ENCODE measurements around the gene FSTL1.

Gene FSTL1

GRCh38 chr3:120418866-120419490 is 31.8 kb downstream of the FSTL1 start:
- H3K4me1 ChIP-seq (ENCODE audit: low read length), result peaks cover 21% of the 10 kb centered on the region; the same call in 1 of the 2 replicates
- H3K4me2 ChIP-seq (ENCODE audit: low read length), result peak overlapping the region; percentile 89
- peak overlapping the region; percentile 50 for H3K9ac ChIP-seq (ENCODE audit: low read length)

GRCh38 chr3:120418446-120418845 is 32.3 kb downstream of the FSTL1 start:
- H3K9me3 ChIP-seq (ENCODE audit: insufficient read depth, low read length), result no peaks in the 10 kb centered on the region
- no peaks in the 10 kb centered on the region for H4K20me1 ChIP-seq (ENCODE audit: insufficient read depth, low read length)
- peaks cover 21% of the 10 kb centered on the region; the same call in 1 of the 2 replicates for H3K4me1 ChIP-seq (ENCODE audit: low read length)
- H2AFZ ChIP-seq (ENCODE audit: low read depth, low read length), result peak overlapping the region; percentile 99
- H3K27ac ChIP-seq (ENCODE audit: low read length), result no peak overlapping the region
- TF ChIP-seq EZH2phosphoT487 (IDR thresholded peaks at IDR 0.05; ENCODE audit: low read depth), result no peak
- TF ChIP-seq CTCF (IDR thresholded peaks at IDR 0.05; ENCODE audit: low read depth, low read length), result no peak
- peak overlapping the region; percentile 50 for H3K9ac ChIP-seq (ENCODE audit: low read length)
- no peaks in the 10 kb centered on the region; the same call in 1 of the 2 replicates for H3K27me3 ChIP-seq (ENCODE audit: low read depth, low read length)
- peak overlapping the region; percentile 89 for H3K4me2 ChIP-seq (ENCODE audit: low read length)
- no peaks in the 10 kb centered on the region for H3K79me2 ChIP-seq (ENCODE audit: low read length)
- H3K4me3 ChIP-seq (ENCODE audit: low read length), result peak overlapping the region; percentile 80
- no peaks in the 10 kb centered on the region for H3K36me3 ChIP-seq (replicated peaks; ENCODE audit: low read depth, low read length)

More at GRCh38 chr3:120418866-120419490, 31.8 kb downstream of the FSTL1 start:
- Histone ChIP-seq H3K79me2 (ENCODE audit: low read length) (no peaks in the 10 kb centered on the region), H3K27ac (ENCODE audit: low read length) (no peak overlapping the region), H2AFZ (ENCODE audit: low read depth, low read length) (peak overlapping the region; percentile 99), H3K4me3 (ENCODE audit: low read length) (peak overlapping the region; percentile 80), H3K9me3 (ENCODE audit: insufficient read depth, low read length) (no peaks in the 10 kb centered on the region), H3K27me3 (ENCODE audit: low read depth, low read length) (no peaks in the 10 kb centered on the region; the same call in 1 of the 2 replicates), H4K20me1 (ENCODE audit: insufficient read depth, low read length) (no peaks in the 10 kb centered on the region), H3K36me3 (replicated peaks; ENCODE audit: low read depth, low read length) (no peaks in the 10 kb centered on the region)
- TF ChIP-seq EZH2phosphoT487 (IDR thresholded peaks at IDR 0.05; ENCODE audit: low read depth), result no peak
- peak; percentile 86 for TF ChIP-seq CTCF (IDR thresholded peaks at IDR 0.05; ENCODE audit: low read depth, low read length)

- Histone ChIP-seq H4K20me1 (ENCODE audit: insufficient read depth, low read length) (no peaks in the 10 kb centered on the region), H3K4me1 (ENCODE audit: low read length) (peaks cover 29% of the 10 kb centered on the region), H3K36me3 (replicated peaks; ENCODE audit: low read depth, low read length) (no peaks in the 10 kb centered on the region), H3K4me2 (ENCODE audit: low read length) (peak overlapping the region; percentile 89), H2AFZ (ENCODE audit: low read depth, low read length) (peak overlapping the region; percentile 95), H3K4me3 (ENCODE audit: low read length) (peak overlapping the region; percentile 80), H3K27me3 (ENCODE audit: low read depth, low read length) (no peaks in the 10 kb centered on the region; the same call in 1 of the 2 replicates), H3K9me3 (ENCODE audit: insufficient read depth, low read length) (no peaks in the 10 kb centered on the region), H3K27ac (ENCODE audit: low read length) (no peak overlapping the region), H3K79me2 (ENCODE audit: low read length) (no peaks in the 10 kb centered on the region), H3K9ac (ENCODE audit: low read length) (peak overlapping the region; percentile 50)
- TF ChIP-seq EZH2phosphoT487 (IDR thresholded peaks at IDR 0.05; ENCODE audit: low read depth), result no peak
- TF ChIP-seq CTCF (IDR thresholded peaks at IDR 0.05; ENCODE audit: low read depth, low read length), result peak; percentile 93
Measured at GRCh38 chr3:120417272-120417911, 33.4 kb downstream of the FSTL1 start.

GRCh38 chr3:120416868-120417267 is 33.9 kb downstream of the FSTL1 start:
- Histone ChIP-seq H4K20me1 (ENCODE audit: insufficient read depth, low read length) (no peaks in the 10 kb centered on the region), H3K4me3 (ENCODE audit: low read length) (peak overlapping the region; percentile 80), H3K27ac (ENCODE audit: low read length) (no peak overlapping the region), H3K9me3 (ENCODE audit: insufficient read depth, low read length) (no peaks in the 10 kb centered on the region), H3K27me3 (ENCODE audit: low read depth, low read length) (no peaks in the 10 kb centered on the region; the same call in 1 of the 2 replicates), H3K79me2 (ENCODE audit: low read length) (no peaks in the 10 kb centered on the region), H2AFZ (ENCODE audit: low read depth, low read length) (peak overlapping the region; percentile 77), H3K9ac (ENCODE audit: low read length) (peak overlapping the region; percentile 27; the same call in 1 of the 2 replicates), H3K36me3 (replicated peaks; ENCODE audit: low read depth, low read length) (no peaks in the 10 kb centered on the region), H3K4me2 (ENCODE audit: low read length) (peak overlapping the region; percentile 76), H3K4me1 (ENCODE audit: low read length) (peaks cover 29% of the 10 kb centered on the region)
- TF ChIP-seq EZH2phosphoT487 (IDR thresholded peaks at IDR 0.05; ENCODE audit: low read depth) (no peak), CTCF (IDR thresholded peaks at IDR 0.05; ENCODE audit: low read depth, low read length) (no peak)
